ENCODE measurements around the gene OPTN.

The OPTN gene

GRCh38 chr10:13165177-13165576 is 65.2 kb downstream of the OPTN start:
- TF ChIP-seq REST (IDR thresholded peaks at IDR 0.05; ENCODE audit: insufficient read depth in 1 of 2, low read depth in 2 of 2, low read length in 2 of 2) (no peak), FOXP2 (optimal IDR thresholded peaks at IDR 0.05; ENCODE audit: borderline replicate concordance, extremely low read depth, extremely low read length, insufficient read depth) (no peak), POLR2AphosphoS5 (IDR thresholded peaks at IDR 0.05; ENCODE audit: low read depth, low read length) (no peak)

- no peak for TF ChIP-seq SIN3A (IDR thresholded peaks at IDR 0.05; ENCODE audit: borderline replicate concordance, insufficient read depth, low read length)
- TF ChIP-seq FOXP2 (optimal IDR thresholded peaks at IDR 0.05; ENCODE audit: borderline replicate concordance, extremely low read depth, extremely low read length, insufficient read depth) = no peak
- no peak for TF ChIP-seq REST (IDR thresholded peaks at IDR 0.05; ENCODE audit: insufficient read depth in 1 of 2, low read depth in 2 of 2, low read length in 2 of 2)
- TF ChIP-seq POLR2AphosphoS5 (IDR thresholded peaks at IDR 0.05; ENCODE audit: low read depth, low read length) = no peak
- no peak for TF ChIP-seq TAF1 (IDR thresholded peaks at IDR 0.05; ENCODE audit: borderline replicate concordance, insufficient read depth, low read length)
These were observed 67.6 kb downstream of the OPTN start for GRCh38 chr10:13167568-13167967.

GRCh38 chr10:13168781-13169180 is 68.8 kb downstream of the OPTN start:
- TF ChIP-seq REST (IDR thresholded peaks at IDR 0.05; ENCODE audit: insufficient read depth in 1 of 2, low read depth in 2 of 2, low read length in 2 of 2) (no peak), FOXP2 (optimal IDR thresholded peaks at IDR 0.05; ENCODE audit: borderline replicate concordance, extremely low read depth, extremely low read length, insufficient read depth) (no peak), POLR2AphosphoS5 (IDR thresholded peaks at IDR 0.05; ENCODE audit: low read depth, low read length) (no peak), SIN3A (IDR thresholded peaks at IDR 0.05; ENCODE audit: borderline replicate concordance, insufficient read depth, low read length) (no peak), TAF1 (IDR thresholded peaks at IDR 0.05; ENCODE audit: borderline replicate concordance, insufficient read depth, low read length) (no peak)

DNA sequence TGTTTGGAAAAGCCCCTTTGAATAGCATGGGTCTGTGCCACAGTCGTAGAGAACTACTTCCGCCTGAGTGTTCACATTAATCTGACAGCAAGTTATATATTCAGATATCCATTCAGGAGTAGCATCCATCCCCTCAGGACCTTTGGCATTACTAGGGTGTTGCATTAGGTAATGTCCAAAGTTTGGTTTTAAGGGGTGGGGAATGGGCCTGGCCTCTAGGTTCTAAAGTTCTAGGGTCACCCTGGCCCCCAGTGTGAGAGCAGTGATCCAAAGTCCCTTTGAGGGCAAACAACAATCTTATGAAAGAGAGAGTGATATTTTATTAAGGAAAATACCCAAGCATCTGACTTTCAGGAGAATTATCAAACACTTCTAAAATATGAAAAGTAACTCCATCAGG is 73.7 kb downstream of the OPTN start:
- TF ChIP-seq FOXP2 (optimal IDR thresholded peaks at IDR 0.05; ENCODE audit: borderline replicate concordance, extremely low read depth, extremely low read length, insufficient read depth) = no peak
- no peak for TF ChIP-seq POLR2AphosphoS5 (IDR thresholded peaks at IDR 0.05; ENCODE audit: low read depth, low read length)
- no peak for TF ChIP-seq REST (IDR thresholded peaks at IDR 0.05; ENCODE audit: insufficient read depth in 1 of 2, low read depth in 2 of 2, low read length in 2 of 2)
- no peak for TF ChIP-seq SIN3A (IDR thresholded peaks at IDR 0.05; ENCODE audit: borderline replicate concordance, insufficient read depth, low read length)
- no peak for TF ChIP-seq TAF1 (IDR thresholded peaks at IDR 0.05; ENCODE audit: borderline replicate concordance, insufficient read depth, low read length)

DNA sequence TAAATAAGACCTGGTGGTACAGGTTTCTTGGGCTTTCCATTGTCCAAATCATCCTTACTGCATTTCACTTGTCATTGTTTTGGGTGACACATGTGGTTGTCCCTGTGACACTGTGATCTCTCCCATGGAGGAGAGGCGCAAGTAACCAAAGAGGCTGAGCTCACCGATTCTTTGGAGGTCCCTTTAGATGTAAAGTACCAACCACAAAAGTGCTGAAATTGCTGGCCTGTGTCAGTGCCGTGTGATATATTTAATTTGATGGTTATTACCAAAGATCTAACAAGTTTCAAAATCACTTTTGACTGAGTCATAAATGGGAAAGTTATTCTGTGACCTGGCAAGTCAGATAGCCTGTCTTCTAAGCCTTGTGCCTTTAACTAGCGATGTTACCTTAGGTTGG is 80.8 kb downstream of the OPTN start:
- TF ChIP-seq SIN3A (IDR thresholded peaks at IDR 0.05; ENCODE audit: borderline replicate concordance, insufficient read depth, low read length) = no peak
- no peak for TF ChIP-seq FOXP2 (optimal IDR thresholded peaks at IDR 0.05; ENCODE audit: borderline replicate concordance, extremely low read depth, extremely low read length, insufficient read depth)
- TF ChIP-seq REST (IDR thresholded peaks at IDR 0.05; ENCODE audit: insufficient read depth in 1 of 2, low read depth in 2 of 2, low read length in 2 of 2) = no peak
- TF ChIP-seq POLR2AphosphoS5 (IDR thresholded peaks at IDR 0.05; ENCODE audit: low read depth, low read length) = no peak
- TF ChIP-seq TAF1 (IDR thresholded peaks at IDR 0.05; ENCODE audit: borderline replicate concordance, insufficient read depth, low read length) = no peak
